HEK293T (cell line): Measurements from ENCODE around the gene CANT1.

Experiments used
- ARNT ChIP-seq: fragments of 450-650 bp; IDR thresholded peaks from 2 replicates; pipeline ENCODE4 v1.6.1; 2017; ENCODE audit warnings: mild to moderate bottlenecking
- BHLHE40 ChIP-seq: fragments of 450-650 bp; IDR thresholded peaks from 2 replicates; pipeline ENCODE4 v1.6.1; 2016; ENCODE audit warnings: mild to moderate bottlenecking, moderate library complexity, borderline replicate concordance
- ELF4 ChIP-seq: fragments of 450-650 bp; IDR thresholded peaks from 2 replicates; pipeline ENCODE4 v1.6.1; 2017; ENCODE audit warnings: antibody characterized with exemption
- FOXA1 ChIP-seq: fragments of 450-650 bp; IDR thresholded peaks from 2 replicates; pipeline ENCODE4 v1.6.1; 2016; ENCODE audit warnings: mild to moderate bottlenecking
- FOXK2 ChIP-seq: fragments of 450-650 bp; IDR thresholded peaks from 2 replicates; pipeline ENCODE4 v1.6.1; 2016; ENCODE audit warnings: mild to moderate bottlenecking
- FOXM1 ChIP-seq: fragments of 450-650 bp; IDR thresholded peaks from 2 replicates; pipeline ENCODE4 v1.6.1; 2017; ENCODE audit warnings: mild to moderate bottlenecking, borderline replicate concordance
- HDGF ChIP-seq: fragments of 450-650 bp; IDR thresholded peaks from 2 replicates; pipeline ENCODE4 v1.6.1; 2017; ENCODE audit warnings: antibody characterized with exemption, borderline replicate concordance
- L3MBTL2 ChIP-seq: fragments of 450-650 bp; conservative IDR thresholded peaks from 2 replicates; pipeline ENCODE4 v1.6.1; 2016; ENCODE audit warnings: mild to moderate bottlenecking
- NFRKB ChIP-seq: fragments of 450-650 bp; IDR thresholded peaks from 2 replicates; pipeline ENCODE4 v1.6.1; 2016; ENCODE audit warnings: mild to moderate bottlenecking, moderate library complexity
- PKNOX1 ChIP-seq: fragments of 450-650 bp; IDR thresholded peaks from 2 replicates; pipeline ENCODE4 v1.6.1; 2016
- SP1 ChIP-seq: fragments of 450-650 bp; IDR thresholded peaks from 2 replicates; pipeline ENCODE4 v1.6.1; 2017
- SUZ12 ChIP-seq: fragments of 450-650 bp; IDR thresholded peaks from 2 replicates; pipeline ENCODE4 v1.6.1; 2016; ENCODE audit warnings: mild to moderate bottlenecking
- TARDBP ChIP-seq: fragments of 450-650 bp; IDR thresholded peaks from 2 replicates; pipeline ENCODE4 v1.6.1; 2016
- ZNF384 ChIP-seq: fragments of 450-650 bp; IDR thresholded peaks from 2 replicates; pipeline ENCODE4 v1.6.1; 2016

- no peak for TF ChIP-seq BHLHE40
- TF ChIP-seq ELF4, result no peak
- no peak for TF ChIP-seq SP1
- TF ChIP-seq TARDBP, result no peak
- TF ChIP-seq FOXA1, result no peak
- TF ChIP-seq NFRKB, result no peak
- TF ChIP-seq ARNT, result no peak
- TF ChIP-seq ZNF384, result no peak
- TF ChIP-seq FOXM1, result no peak
- no peak for TF ChIP-seq HDGF
- TF ChIP-seq PKNOX1, result no peak
- no peak for TF ChIP-seq SUZ12
- no peak for TF ChIP-seq FOXK2
- no peak for TF ChIP-seq L3MBTL2
These were observed 37.0 kb downstream of the CANT1 start for GRCh38 chr17:78972507-78973105.
